NCI-H146 treated with DMSO at 0.1 percent for 48 hours (cell line): ENCODE results near the gene ITIH3.

Experiments
- DNase-seq: peaks from one replicate; lab custom pipeline; 2025; ENCODE audit not compliant: unreplicated experiment; lab: John Stamatoyannopoulos, UW

ITIH3 gene

DNA sequence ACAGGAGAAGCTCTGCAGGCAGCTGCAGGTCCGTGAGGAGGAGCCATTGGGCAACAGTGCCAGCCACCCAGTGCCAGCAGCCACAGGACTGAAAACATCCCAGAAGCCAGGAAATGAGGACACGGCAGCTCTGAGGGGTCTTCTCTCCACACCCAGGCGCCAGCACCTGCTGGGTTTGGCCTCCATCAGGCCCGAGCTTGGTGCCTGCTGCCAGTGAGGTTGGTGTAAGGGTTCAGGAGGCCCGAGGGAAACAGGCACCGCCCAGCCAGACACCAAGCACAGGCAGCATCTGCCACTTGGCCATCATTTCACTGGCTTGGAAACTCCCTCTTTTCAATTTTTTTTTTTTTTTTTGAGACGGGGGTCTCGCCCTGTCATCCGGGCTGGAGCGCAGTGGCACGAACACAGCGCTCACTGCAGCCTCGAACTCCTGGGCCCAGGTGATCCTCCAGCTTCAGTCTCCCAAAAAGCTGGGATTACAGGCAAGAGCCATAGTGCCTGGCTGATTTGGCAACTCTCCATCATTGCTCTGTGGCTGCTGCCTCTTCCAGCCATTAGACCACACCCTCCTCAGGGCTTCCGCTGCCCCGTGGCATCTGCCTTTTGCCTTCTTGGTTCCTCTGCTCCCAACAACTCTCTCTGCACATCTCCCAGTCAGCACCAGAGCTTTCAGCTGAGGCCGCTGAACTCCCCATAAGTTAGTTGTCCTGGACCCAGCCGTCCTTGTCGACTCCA, 1.5 kb upstream of the ITIH3 start:
- no peak for DNase-seq

DNA sequence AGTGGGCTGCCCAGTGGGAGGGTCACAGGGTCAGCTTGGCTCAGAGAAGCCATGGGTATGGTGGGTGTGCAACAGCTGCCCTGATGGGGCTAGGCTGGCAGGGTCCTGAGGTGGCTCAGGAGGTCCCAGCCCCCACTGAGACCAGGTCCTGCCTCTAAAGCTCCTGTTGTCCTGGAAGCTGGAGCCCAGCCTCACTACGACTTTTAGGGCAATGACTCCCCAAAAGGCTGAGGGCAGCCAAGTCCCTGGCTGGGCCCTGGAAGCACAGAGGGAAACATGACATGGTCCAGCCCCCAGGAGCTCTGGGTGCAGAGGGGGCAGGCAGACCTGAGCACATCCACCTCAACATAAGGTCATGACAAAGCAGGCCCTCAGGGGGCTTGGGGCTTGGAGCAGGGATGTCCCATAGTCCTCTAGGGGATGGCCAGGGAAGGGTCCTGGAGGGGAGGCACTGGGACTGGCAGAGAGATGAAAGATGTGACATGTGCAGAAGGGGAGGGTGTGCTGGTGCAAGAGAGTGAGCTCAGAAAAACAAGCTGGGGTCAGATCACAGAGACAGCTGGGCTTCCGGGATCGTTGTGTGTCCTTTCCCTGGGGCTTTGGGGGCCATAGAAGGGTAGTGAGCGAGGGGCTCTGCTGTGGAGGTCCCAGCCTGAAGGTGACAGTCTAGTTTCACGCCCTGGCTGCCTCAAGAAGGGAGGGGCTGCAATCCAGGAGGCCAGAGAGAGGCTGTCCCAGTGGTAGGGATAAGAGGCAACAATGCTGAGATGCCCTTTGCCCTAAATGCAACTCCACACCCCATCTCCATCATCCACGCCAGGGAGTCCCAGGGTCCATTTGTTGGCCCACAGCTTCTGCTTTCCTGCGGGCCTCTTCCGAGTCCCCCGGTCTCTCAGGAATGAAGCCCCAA, 639 bp upstream of the ITIH3 start:
- DNase-seq, result no peak

DNA sequence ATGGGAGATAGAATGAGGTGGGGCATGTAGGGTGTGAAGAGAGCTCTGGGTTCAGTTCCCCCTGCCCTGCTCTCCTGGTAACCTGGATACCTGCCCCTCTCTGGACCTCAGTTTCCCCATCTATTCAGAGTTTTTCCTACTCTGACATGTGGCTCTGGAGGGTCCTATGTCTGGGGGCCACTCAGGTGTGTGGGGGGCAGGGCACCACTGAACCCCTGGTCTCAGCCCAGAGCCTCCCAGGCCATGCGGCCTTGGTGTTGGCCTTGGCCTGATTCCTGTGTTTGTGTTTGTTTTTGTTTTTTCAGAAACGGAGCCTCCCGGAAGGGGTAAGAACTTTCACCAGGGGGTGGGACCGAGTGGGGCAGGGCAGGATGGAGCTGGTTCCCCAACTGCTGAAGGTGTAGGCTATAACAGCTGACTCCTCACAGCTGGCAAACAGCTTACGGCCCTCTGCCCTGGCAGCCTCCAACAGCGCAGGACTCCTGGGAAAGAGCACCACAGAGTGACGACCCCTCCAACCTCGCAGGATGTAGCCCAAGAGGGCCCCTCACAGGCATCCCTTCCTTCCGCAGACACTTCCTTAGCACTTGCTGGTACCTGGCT, 803 bp downstream of the ITIH3 start:
- DNase-seq, result no peak

DNA sequence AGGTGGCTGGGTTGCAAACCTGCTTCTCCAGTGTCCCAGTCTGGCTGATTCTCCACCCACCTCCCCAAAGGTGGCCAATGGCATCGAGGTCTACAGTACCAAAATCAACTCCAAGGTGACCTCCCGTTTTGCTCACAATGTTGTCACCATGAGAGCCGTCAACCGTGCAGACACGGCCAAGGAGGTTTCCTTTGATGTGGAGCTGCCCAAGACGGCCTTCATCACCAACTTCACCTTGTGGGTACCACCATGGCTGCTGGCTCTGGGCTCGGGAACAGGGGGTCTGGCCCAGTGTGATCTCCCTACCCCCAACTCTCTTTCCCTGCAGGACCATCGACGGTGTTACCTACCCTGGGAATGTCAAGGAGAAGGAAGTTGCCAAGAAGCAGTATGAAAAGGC, 1.8 kb downstream of the ITIH3 start:
- no peak for DNase-seq

DNA sequence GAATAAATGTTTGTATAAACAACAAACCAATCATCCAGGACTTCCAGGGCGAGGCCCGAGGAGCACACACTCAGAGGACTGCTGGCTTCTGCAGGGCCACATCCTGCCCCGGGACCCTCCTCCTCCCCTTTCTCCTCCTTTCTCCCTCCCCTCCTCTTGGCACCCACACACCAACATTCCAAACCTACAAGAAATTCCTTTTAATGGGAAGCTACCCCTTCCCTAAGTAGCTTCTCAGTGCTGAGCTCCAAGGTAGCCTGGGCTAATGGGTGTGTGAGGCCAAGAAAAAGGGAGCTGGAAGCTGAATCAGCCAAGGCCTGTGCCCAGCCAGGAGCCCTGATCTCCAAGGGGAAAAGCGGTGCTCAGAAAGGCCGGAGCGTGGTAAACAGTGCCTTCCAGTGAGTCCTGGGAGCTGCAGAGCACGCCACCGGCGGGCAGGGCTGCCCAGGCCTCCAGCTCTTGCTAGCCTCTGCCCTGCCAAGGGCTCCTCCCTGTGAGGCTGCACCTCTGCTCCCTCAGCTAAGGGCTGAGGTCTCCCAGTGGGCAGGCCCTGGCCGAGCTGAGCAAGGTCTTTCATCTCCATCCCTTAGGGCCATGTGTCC, 3.9 kb downstream of the ITIH3 start:
- DNase-seq, result no peak

DNA sequence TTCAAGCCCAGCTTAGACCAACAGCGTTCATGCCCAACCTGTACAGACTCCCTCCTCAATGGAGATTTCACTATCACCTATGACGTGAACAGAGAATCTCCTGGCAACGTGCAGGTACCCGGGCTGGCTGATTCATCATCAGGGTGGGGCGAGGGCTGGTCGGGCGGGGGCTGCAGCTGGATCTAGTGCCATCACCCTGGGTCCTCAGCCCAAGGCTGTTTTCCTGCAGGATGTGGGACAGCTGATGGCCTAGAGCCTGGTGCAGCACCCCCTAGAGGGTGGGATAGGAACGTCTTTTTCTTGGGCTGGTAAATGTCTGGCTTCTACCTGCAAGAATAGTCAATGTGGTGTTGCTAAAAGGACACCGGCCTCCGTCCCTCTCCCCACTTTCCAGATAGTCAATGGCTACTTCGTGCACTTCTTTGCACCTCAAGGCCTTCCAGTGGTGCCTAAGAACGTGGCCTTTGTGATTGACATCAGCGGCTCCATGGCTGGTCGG, 4.4 kb downstream of the ITIH3 start:
- DNase-seq, result no peak

DNA sequence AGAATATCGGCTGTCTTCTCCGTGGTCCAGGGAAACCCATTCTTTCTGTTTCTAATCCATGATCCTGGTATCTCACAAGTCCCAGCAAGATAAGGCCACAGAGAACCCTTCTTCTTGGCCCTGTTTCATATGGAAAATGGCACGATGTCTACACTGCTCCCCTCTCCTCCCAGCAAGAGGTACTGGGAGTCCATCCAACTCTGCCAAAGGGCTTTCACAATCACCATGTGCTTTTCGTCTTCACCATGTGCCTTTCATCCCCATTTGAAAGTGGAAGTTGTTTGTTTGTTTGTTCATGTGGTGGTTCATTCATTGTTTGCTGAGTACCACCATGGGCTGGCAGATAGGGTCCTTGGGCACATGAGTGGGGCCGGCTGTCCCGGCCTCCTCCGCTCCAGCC, 5.5 kb downstream of the ITIH3 start:
- DNase-seq, result no peak

DNA sequence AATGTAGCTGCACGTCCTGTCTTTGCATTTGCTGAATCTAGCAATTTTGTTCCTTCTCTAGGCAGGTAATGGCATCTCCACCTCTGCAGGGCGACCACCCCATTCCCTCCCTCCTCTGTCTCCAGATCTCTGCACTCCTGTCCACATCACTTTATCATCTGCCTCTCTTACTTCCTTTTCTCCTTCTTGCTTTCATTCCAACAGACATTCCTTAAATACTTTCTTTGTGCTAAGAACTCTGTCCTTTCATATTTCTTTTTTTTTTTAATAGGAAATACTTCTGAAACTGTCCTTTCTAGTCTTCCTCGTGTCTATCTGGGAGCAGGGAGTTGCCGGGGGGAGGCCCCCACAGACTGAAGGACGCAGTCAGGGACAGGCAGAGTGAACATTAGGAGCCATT, 7.2 kb downstream of the ITIH3 start:
- DNase-seq, result no peak

DNA sequence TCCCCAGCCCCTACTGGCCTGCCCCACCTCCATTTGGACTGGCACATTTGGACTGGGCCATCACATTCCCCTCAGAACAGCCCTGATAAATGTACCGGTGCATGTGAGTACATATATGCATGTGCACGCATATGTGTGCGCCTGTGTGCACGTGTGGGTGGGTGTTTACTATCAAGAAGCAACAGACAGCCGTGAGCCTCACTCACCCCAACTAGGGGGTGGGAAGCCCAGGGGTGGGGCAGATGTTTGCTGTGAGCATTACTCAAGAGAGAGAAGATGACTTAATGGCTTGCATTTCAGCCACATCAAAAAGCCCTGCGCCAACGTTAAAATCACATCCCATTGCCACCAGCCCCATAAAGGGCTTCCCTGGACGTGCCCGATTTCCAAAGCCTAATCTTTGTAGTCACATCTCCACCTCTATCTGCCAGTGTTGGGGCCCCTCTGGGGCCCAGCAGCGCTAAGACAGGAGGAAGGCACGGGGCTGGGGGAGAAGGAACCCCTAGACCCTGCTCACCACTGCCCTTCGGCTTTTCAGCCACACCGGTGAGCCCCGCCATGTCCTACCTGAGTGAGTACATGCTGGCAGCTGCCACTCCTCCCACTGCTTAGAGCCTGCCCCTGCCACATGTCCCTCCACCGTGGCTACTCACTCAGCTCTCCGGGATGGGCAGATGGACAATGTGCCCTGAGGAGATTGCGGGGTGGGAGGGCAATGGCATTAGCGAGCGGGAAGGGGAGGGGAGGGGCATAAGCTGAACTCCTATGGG, 10.9 kb downstream of the ITIH3 start:
- no peak for DNase-seq

DNA sequence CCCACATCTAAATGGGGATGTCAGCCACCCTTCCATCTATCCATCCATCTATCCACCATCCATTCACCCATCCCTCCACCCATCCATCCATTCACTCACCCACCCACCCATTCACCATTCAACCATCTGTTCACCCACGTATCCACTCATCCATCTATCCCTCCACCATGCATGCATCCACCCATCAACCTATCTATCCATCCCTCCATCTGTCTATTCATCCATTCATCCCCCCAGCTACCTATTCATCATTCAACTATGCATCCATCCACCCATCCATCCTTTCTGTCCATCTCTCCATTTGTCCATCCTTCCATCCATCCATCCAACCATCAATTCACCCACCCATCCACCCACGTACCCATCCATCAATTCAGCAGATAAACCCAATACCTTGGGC, 14.6 kb downstream of the ITIH3 start:
- DNase-seq, result no peak

DNA sequence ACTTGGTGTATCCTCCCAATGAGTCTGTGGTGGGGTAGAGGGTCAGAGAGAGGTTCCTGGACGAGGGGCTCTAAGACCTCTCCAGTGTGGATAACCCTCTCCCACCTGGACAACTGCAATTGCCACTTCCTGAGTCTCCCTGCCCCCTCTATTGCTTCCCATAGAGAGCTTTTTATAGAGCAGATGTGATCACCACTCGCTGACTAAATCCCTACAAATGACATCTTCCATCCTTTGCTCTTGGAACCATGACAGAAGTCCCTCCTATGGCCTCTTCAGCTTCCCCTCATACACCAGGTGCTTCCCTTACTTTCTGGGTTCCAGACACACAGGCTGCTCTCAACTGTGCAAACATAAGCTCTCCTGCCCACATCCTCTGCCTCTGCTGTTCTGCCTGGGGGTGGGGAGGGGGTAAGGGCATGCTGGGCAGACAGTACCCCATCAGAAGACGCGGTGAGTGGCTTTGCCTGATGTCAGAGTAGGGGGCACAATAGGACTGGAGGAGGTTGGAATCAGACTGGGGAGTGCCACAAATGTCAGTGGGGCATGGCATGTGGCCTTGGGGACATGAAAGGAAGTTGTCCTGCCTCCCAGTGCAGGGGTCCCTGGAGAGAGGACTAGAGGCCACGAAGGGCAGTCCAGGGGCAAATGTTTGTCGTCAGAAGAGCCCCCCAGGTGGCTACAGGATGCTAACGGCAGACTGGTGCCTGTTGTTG, 15.2 kb downstream of the ITIH3 start:
- no peak for DNase-seq

DNA sequence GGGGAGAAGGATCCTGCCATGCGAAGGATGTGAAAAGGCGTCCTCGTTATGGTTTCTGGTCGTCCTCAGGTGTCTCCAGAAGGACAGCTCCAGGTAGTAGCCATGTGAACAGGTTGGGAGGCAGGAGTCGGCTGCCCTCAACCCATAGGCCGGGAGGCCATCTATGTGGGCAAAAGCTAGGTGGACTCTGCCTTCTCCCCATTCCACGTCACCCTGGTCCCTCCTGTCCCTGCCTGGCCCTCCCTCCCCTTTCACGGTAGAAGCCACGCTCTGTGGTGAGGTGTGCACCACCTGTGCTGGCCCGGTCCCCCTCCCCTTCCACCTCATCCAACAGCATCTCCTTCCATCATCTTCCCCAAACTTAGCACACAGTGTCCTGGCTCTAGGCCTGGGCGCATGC, 16.3 kb downstream of the ITIH3 start:
- DNase-seq, result no peak

DNA sequence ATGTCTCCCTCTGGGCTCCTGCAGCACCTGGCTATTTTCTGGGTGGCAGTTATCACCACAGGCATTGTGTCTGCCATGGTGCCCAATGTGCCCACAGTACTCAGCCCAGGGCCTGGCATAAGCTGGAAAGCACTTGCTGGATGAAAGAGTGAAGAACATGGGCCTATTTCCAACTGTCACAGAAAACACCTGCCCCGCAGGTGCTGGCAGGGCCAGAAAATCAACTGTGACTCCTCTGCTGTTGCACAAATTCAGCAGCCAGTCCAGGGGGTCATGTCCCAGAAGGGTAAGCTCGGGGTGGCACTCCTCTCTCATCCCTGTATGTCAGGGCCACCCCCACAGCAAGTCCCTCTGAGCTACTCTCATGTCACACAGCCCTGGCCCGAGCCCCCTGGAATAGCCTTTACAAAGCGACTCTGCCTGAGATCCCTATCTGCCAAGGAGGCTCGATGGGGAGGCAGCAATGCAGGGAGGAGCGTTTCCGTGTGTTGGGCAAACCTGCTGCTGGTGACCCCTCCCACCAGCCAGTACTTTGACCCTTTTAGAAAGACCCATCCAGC, 16.9 kb downstream of the ITIH3 start:
- no peak for DNase-seq

DNA sequence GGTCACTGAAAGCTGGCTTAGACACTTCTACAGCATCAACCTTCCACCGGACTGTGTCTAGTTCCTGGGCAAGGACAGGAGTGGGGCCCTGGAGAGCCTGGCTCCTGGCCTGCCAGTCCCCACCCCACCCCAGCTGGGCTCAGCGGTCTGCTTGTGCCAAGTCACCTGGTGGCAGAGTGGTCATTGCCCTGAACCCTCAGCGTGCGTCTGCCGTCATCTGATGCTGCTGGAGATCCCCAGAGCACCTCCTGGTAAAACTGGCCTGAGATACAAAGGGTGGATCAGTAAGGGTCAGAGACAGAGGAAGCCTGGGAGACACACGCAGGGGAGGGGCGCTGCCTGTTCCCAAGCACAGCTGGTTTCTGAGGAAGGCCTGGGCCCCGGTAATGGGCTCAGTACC, 19.2 kb downstream of the ITIH3 start:
- DNase-seq, result no peak

DNA sequence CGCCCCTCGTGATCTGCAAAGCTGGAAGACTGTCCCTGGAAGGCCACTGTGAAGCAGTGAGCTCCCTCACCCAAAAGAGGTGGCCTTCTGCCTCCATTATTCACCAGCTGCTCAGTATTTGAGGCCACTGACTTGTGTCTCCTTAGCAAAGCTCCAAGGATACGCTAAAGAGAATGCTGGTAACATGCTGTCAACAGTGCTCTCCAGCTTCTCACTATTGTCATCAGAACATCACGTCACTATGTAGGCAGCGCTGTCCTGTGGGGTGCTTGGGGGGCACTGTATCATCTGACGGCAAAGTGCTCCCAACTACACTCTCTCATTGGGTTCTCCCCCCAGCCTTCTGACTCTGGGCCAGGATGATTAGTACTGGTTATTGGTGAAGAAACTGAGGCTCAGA, 21.6 kb downstream of the ITIH3 start:
- no peak for DNase-seq

DNA sequence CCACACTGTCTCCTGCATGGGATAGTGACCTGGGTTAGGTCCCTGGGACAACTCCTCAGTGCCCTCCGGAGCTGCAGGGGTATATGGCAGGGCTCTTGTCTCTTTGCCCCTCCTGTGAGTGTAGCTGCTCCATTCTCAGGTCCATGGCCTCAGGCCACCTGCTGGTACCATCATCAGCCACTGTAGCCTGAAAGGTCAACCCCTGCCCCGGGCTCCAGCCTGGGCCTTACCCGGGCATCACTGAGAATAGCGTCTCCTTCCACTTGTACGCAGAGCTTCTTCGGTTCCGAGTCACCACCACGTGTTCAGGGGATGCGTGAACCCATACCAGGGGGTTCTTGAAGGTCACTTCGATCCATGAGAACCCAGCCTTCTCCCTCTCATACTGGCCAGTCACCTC, 22.1 kb downstream of the ITIH3 start:
- no peak for DNase-seq

DNA sequence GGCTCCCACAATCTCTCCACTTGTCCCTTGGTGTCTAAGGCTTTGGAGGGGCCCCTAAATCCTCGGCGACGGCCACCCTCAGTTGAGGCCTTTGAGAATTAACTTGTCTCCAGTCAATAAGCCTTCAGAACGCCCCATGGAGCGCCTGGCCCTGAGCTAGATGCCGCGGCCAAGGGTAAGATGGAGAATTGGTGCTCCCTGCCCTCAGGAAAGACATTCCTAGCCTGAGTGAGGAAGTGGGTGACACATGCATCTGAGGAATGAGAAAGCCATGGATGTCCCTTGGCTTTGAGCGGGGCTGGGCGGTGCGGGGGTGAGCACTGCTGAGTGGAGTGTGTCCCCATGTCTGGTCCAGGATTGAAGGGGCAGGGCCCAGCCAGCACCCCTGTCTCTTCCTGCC, 22.6 kb downstream of the ITIH3 start:
- no peak for DNase-seq

DNA sequence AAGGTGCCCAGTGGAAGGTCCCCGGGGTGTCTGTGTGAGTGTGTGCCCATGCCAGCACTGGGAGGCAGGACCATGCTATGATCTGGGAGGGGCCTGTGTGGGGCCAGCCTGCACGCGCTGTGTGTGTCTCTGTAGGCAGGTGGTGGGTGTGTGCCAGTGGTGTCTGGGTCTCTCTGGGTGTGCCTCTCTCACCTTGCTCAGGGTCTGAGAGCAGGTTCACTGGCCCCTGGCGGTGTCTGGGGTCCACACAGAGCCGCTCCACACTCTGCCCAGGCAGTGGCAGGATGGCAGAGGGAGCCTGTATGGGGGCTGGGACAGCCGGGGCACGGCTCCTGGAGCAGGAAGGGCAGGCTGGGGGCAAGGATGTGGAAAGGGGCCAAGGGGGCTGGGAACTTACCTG, 23.3 kb downstream of the ITIH3 start:
- DNase-seq, result no peak

DNA sequence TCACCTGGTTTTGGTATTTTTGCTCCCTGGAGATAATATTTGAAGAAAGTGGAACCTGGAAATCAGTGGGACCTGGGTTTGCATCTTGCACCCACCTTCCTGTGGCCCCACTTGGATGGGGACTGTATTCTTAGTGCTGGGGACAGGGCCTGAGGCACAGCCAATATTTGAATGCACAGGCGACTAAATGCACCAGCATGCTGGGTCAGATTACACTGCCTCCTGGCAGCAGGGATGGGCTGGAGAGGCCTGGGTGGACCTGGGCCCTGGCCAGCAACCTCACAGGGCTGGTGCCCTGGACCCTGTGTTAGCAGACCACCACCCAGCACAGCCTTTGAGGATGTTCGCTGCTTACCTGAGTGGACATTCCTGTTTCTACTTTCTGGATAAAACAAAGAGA, 25.3 kb downstream of the ITIH3 start:
- DNase-seq, result no peak

DNA sequence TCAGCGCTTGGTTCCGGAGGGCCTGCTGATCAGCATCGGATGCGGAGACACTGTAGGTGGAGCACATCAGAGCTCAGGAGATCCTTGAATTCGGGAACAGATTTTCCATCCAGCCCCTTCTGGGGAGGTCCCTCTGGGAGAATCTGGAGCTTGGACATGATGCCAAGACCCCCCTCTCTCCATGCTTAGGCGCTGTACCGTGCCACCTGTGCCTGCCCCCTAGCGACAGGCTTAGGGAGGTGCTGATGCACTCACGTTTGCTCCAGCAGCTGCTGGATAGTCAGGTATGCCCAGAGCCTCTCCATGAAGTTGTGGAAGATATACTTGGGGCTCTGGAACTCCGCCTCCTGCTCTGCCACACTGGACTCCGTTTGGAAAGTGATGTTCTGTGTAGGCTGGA, 26.1 kb downstream of the ITIH3 start:
- DNase-seq, result no peak
